Loucy (cell line): ENCODE data around the gene FTCDNL1.
A peak's percentile ranks its signal among the peaks of the same experiment; 100 is the strongest.

ENCODE experiments used
- H2AFZ ChIP-seq: fragments of 200-600 bp; sonication (generic); 2 replicates; pipeline ENCODE4 v1.6.0; 2016; ENCODE audit warnings: antibody characterized with exemption, mild to moderate bottlenecking, low read length, moderate library complexity
- H3F3A ChIP-seq: fragments of 200-600 bp; 2 replicates; pipeline ENCODE4 v1.6.0; 2016; ENCODE audit warnings: antibody characterized with exemption, low read depth, mild to moderate bottlenecking
- H3K27me3 ChIP-seq: fragments of 200-600 bp; sonication (generic); 2 replicates; pipeline ENCODE4 v1.6.1; 2014; ENCODE audit warnings: low read length, mild to moderate bottlenecking; ENCODE audit not compliant: insufficient read depth, poor library complexity, severe bottlenecking
- H3K36me3 ChIP-seq: fragments of 200-600 bp; sonication (generic); 2 replicates; pipeline ENCODE4 v1.6.1; 2016; ENCODE audit warnings: low read length; ENCODE audit not compliant: insufficient read depth
- H3K4me1 ChIP-seq: fragments of 200-600 bp; sonication (generic); 2 replicates; pipeline ENCODE4 v1.5.1; 2014; ENCODE audit warnings: low read length, mild to moderate bottlenecking; ENCODE audit not compliant: insufficient read depth, poor library complexity, severe bottlenecking
- H3K4me2 ChIP-seq: fragments of 200-600 bp; sonication (generic); 2 replicates; pipeline ENCODE4 v1.6.0; 2014; ENCODE audit warnings: antibody characterized with exemption, low read length, low read depth, mild to moderate bottlenecking; ENCODE audit not compliant: poor library complexity, severe bottlenecking
- H3K4me3 ChIP-seq: fragments of 200-600 bp; sonication (generic); 2 replicates; pipeline ENCODE4 v1.5.1; 2014; ENCODE audit warnings: low read length, mild to moderate bottlenecking, mixed read lengths; ENCODE audit not compliant: poor library complexity, severe bottlenecking
- H3K79me2 ChIP-seq: fragments of 200-600 bp; sonication (generic); 2 replicates; pipeline ENCODE4 v1.6.1; 2014; ENCODE audit warnings: low read length; ENCODE audit not compliant: insufficient read depth
- H3K9ac ChIP-seq: fragments of 200-600 bp; sonication (generic); 2 replicates; pipeline ENCODE4 v1.6.0; 2014; ENCODE audit warnings: mild to moderate bottlenecking, low read depth, low read length, moderate library complexity; ENCODE audit not compliant: poor library complexity, severe bottlenecking
- H3K9me2 ChIP-seq: fragments of 200-600 bp; sonication (generic); replicated peaks from 2 replicates; pipeline ENCODE4 v1.6.1; 2016; ENCODE audit warnings: low read depth, low read length, mixed read lengths
- H3K9me3 ChIP-seq: fragments of 200-600 bp; sonication (generic); 2 replicates; pipeline ENCODE4 v1.6.1; 2014; ENCODE audit warnings: mild to moderate bottlenecking, antibody characterized with exemption, low read length, low read depth; ENCODE audit not compliant: insufficient read depth
- H4K20me1 ChIP-seq: fragments of 200-600 bp; sonication (generic); 2 replicates; pipeline ENCODE4 v1.6.0; 2014; ENCODE audit warnings: antibody characterized with exemption, low read length, mild to moderate bottlenecking; ENCODE audit not compliant: insufficient read depth, poor library complexity, severe bottlenecking
- EZH2phosphoT487 ChIP-seq: fragments of 200-600 bp; IDR thresholded peaks from 2 replicates; pipeline ENCODE4 v1.6.1; 2018; ENCODE audit warnings: antibody characterized with exemption, mild to moderate bottlenecking, moderate library complexity, borderline replicate concordance
- TF ChIP-seq, protein P1 (sequence below): fragments of 200-600 bp; sonication (generic); conservative IDR thresholded peaks from 2 replicates; pipeline ENCODE4 v1.5.1; 2014; ENCODE audit warnings: mild to moderate bottlenecking, antibody characterized with exemption, low read length

The FTCDNL1 gene

DNA sequence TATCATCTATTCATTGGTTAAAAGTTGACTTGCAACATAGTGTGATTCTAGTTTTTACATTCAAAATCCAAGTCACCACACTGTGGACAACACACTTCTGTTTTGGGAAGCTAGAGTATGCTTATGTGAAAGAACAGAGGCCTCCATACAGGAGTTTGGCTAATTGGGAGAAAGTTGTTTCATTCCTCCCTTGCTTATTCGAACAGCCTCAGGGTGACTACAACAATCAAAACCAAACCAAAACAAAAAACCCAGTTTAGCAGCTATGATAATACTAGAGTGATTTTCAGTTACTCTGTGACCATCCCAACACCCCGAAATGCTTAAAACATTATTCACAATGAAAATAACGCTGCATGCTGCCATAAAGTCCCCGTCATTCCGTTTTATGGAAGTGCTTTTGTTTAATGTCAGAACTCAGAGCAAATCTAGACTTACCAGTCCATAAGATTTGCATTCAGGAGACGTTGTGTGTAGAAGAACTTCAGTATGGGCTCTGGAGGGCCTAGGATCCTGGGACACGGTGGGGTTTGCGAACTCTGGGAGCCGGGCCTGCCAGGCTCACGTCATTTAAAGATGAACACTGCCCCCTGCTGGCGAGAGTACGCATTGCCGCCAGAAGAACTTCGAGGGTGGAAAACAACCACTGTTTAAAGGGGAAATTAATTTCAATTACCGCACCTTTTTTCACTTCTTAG, 111.4 kb downstream of the FTCDNL1 start:
- Histone ChIP-seq H3K4me2 (no peak overlapping the region), H2AFZ (peak overlapping the region; percentile 53; the same call in 1 of the 2 replicates), H3K4me1 (no peaks in the 10 kb centered on the region)

DNA sequence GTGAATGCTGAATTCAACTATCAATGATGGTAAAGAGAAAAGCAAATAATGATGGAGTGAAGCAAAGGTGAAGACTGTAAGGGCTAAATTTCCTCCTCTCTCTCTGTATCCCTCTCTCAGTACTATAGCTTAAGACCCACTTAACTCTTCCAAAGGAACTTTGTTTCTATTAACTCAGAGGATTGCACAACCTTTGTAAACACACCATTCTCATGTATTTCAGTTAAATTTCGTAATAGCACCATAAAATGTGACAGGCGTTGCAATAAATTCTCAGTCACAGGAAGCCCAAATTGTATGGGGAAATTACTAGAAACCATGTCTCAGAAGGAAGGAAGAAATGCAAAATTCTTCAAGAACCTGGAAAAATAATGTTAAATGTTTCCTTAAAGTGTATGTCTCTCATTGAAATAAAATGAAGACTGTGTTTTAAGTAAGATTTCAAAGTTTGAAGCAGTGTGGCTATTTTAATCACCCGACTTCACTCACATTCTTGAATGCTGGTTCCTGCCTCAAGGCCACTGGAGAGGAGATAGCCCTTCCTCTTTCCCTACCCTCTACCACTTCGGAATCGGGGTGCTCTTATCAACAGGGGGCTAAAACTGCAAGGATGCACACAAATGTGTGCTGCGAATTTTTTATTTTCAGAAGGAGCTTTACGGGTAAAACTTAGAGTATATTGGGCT, 112.1 kb downstream of the FTCDNL1 start:
- peak overlapping the region; percentile 53; the same call in 1 of the 2 replicates for H2AFZ ChIP-seq
- no peak overlapping the region for H3K4me3 ChIP-seq
- no peaks in the 10 kb centered on the region for H4K20me1 ChIP-seq
- no peaks in the 10 kb centered on the region for H3K79me2 ChIP-seq
- no peaks in the 10 kb centered on the region for H3K36me3 ChIP-seq
- H3K27me3 ChIP-seq: no peaks in the 10 kb centered on the region
- H3K9ac ChIP-seq: no peak overlapping the region
- H3K4me1 ChIP-seq: no peaks in the 10 kb centered on the region
- no peaks in the 10 kb centered on the region for H3K9me3 ChIP-seq
- no peaks in the 10 kb centered on the region for H3K9me2 ChIP-seq
- H3K4me2 ChIP-seq: no peak overlapping the region
- H3F3A ChIP-seq: no peaks in the 10 kb centered on the region
- TF ChIP-seq, protein P1, sequence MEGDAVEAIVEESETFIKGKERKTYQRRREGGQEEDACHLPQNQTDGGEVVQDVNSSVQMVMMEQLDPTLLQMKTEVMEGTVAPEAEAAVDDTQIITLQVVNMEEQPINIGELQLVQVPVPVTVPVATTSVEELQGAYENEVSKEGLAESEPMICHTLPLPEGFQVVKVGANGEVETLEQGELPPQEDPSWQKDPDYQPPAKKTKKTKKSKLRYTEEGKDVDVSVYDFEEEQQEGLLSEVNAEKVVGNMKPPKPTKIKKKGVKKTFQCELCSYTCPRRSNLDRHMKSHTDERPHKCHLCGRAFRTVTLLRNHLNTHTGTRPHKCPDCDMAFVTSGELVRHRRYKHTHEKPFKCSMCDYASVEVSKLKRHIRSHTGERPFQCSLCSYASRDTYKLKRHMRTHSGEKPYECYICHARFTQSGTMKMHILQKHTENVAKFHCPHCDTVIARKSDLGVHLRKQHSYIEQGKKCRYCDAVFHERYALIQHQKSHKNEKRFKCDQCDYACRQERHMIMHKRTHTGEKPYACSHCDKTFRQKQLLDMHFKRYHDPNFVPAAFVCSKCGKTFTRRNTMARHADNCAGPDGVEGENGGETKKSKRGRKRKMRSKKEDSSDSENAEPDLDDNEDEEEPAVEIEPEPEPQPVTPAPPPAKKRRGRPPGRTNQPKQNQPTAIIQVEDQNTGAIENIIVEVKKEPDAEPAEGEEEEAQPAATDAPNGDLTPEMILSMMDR: no peak
- TF ChIP-seq EZH2phosphoT487: no peak

More for the DNA sequence above, 111.4 kb downstream of the FTCDNL1 start:
- Histone ChIP-seq H3K4me3 (no peak overlapping the region), H3K9ac (no peak overlapping the region), H3K79me2 (no peaks in the 10 kb centered on the region), H3F3A (no peaks in the 10 kb centered on the region), H3K27me3 (no peaks in the 10 kb centered on the region), H3K9me2 (no peaks in the 10 kb centered on the region), H3K36me3 (no peaks in the 10 kb centered on the region), H4K20me1 (no peaks in the 10 kb centered on the region), H3K9me3 (no peaks in the 10 kb centered on the region)
- TF ChIP-seq EZH2phosphoT487: no peak
- TF ChIP-seq, protein P1: peak; percentile 98

DNA sequence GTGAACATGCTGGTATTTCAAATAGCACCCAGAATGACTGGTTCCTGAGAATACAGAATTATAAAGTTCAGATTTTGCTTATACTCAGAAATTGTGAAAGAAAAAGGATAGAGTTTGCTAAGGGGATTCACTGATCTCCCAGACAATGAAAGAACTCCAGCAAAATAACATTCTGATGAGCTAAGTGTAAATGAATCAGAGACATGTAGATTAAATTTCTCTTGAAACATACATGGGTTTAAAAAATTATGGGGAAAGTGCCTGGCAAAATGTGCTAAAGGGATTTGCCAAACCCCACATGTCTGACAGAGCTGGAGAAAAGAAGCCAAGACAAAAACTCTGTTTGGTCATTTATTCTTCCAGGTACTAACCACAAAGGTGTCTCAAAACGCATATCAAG, 116.3 kb downstream of the FTCDNL1 start:
- TF ChIP-seq EZH2phosphoT487: no peak
- TF ChIP-seq, protein P1: no peak
- Histone ChIP-seq H3K9me3 (no peaks in the 10 kb centered on the region), H3K27me3 (no peaks in the 10 kb centered on the region), H3K4me2 (no peak overlapping the region), H4K20me1 (no peaks in the 10 kb centered on the region), H3K36me3 (no peaks in the 10 kb centered on the region), H3K4me3 (no peak overlapping the region), H3K4me1 (no peaks in the 10 kb centered on the region), H3K9ac (no peak overlapping the region), H3K79me2 (no peaks in the 10 kb centered on the region), H3F3A (no peaks in the 10 kb centered on the region), H3K9me2 (no peaks in the 10 kb centered on the region), H2AFZ (no peak overlapping the region)
